Measurements from ENCODE around the gene TOP1.

GRCh38 chr20:41038878-41039404 lies 10.3 kb downstream of the TOP1 start:
- TF ChIP-seq, protein P1, sequence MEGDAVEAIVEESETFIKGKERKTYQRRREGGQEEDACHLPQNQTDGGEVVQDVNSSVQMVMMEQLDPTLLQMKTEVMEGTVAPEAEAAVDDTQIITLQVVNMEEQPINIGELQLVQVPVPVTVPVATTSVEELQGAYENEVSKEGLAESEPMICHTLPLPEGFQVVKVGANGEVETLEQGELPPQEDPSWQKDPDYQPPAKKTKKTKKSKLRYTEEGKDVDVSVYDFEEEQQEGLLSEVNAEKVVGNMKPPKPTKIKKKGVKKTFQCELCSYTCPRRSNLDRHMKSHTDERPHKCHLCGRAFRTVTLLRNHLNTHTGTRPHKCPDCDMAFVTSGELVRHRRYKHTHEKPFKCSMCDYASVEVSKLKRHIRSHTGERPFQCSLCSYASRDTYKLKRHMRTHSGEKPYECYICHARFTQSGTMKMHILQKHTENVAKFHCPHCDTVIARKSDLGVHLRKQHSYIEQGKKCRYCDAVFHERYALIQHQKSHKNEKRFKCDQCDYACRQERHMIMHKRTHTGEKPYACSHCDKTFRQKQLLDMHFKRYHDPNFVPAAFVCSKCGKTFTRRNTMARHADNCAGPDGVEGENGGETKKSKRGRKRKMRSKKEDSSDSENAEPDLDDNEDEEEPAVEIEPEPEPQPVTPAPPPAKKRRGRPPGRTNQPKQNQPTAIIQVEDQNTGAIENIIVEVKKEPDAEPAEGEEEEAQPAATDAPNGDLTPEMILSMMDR (IDR thresholded peaks at IDR 0.05 in 4 of 5, conservative IDR thresholded peaks at IDR 0.05 in 1 of 5) = no peak
- no peak for TF ChIP-seq POLR2A (IDR thresholded peaks at IDR 0.05)
